Skeletal muscle tissue (tissue), 4 donors: Measurements from ENCODE around the gene ADRA2A. TPM values are rescaled to one million over a fixed set of nuclear protein-coding genes. Genes with fewer than 3 reads are reported as not detected.

ENCODE experiments used
- H3K27ac ChIP-seq: one replicate; pipeline ENCODE4 v1.7.0; 2013; ENCODE audit warnings: mild to moderate bottlenecking, low read depth, low read length, inconsistent platforms
- H3K27me3 ChIP-seq, 3 donors: one replicate each; pipeline ENCODE4 v1.7.0; 2013; ENCODE audit warnings: low read length in 3 of 3; ENCODE audit not compliant: control insufficient read depth in 3 of 3, insufficient read depth in 3 of 3
- H3K36me3 ChIP-seq, 3 donors: one replicate each; pipeline ENCODE4 v1.7.0; 2013; ENCODE audit warnings: low read length in 3 of 3; ENCODE audit not compliant: control insufficient read depth in 3 of 3, insufficient read depth in 3 of 3
- H3K4me1 ChIP-seq, 3 donors: one replicate each; pipeline ENCODE4 v1.7.0; 2013; ENCODE audit warnings: low read length in 3 of 3, mild to moderate bottlenecking in 3 of 3; ENCODE audit not compliant: control insufficient read depth in 3 of 3, insufficient read depth in 3 of 3
- H3K4me3 ChIP-seq, 3 donors: one replicate each; pipeline ENCODE4 v1.7.0; 2013; ENCODE audit warnings: low read length in 3 of 3
- H3K9ac ChIP-seq, 3 donors: one replicate each; pipeline ENCODE4 v1.7.0; 2013; ENCODE audit warnings: low read length in 3 of 3, mild to moderate bottlenecking in 3 of 3, moderate library complexity in 2 of 3, low read depth in 1 of 3
- H3K9me3 ChIP-seq, 3 donors: one replicate each; pipeline ENCODE4 v1.7.0; 2013; ENCODE audit warnings: low read length in 3 of 3; ENCODE audit not compliant: control insufficient read depth in 3 of 3
- total RNA-seq: library from RNA; depleted of rRNA; stranded (reverse); fragments of >200 nt; gene quantifications from one replicate; pipeline ENCODE4 v1.2.3, GENCODE V29; 2014
- donor health status: Osteomylitis.

ADRA2A gene
- total RNA-seq, 1 donor from 2014 or later: 2.1 TPM

GRCh38 chr10:111093741-111094380 lies 17.0 kb downstream of the ADRA2A start:
- H3K9me3 ChIP-seq: no peaks in the 10 kb centered on the region
- peaks cover 0 to 13% (median 6%) of the 10 kb centered on the region in 3 donors for H3K27me3 ChIP-seq
- no peak overlapping the region for H3K27ac ChIP-seq
- no peak overlapping the region for H3K4me3 ChIP-seq
- no peak overlapping the region for H3K9ac ChIP-seq
- H3K4me1 ChIP-seq: no peaks in the 10 kb centered on the region
- no peaks in the 10 kb centered on the region for H3K36me3 ChIP-seq

DNA sequence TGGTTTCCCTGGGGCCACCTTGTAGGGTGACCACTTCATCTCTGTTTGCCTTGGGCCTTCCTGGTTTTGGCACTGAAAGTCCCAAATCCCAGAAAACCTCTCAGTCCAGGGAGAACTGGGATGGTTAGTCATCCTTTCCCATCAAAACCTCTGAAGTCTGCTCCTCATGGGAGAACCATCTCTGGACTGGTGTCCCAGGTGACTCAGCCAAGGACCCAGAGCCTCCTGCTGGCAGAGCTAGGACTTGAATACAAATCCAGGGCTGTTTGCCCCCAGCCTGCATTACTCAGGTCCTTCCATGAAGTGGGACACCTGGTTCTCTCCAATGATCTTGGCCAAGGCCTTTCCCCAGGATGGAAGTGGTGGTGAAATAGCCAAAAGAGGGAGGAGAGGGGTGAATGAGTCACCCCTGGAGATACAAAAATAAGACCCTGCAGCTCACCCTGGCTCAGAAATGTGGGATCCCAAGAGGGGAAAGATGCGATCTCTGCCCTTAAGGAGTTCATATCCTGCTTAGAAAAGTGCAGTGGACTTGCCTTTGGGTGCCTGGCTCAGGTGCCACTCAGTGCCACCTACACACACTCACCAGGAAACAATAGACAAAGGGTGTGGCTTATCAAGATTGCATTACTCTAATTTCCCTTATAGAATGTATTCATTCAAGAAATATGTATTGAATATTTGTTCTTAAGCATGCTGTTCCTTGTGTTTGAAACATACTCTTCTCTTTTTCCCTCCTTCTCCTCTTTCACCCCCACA lies 22.0 kb downstream of the ADRA2A start:
- H3K27me3 ChIP-seq: peaks cover 0 to 22% (median 13%) of the 10 kb centered on the region in 3 donors
- H3K27ac ChIP-seq: no peak overlapping the region
- no peak overlapping the region for H3K9ac ChIP-seq
- no peak overlapping the region for H3K4me3 ChIP-seq
- H3K36me3 ChIP-seq: no peaks in the 10 kb centered on the region
- no peaks in the 10 kb centered on the region for H3K9me3 ChIP-seq
- no peaks in the 10 kb centered on the region for H3K4me1 ChIP-seq

GRCh38 chr10:111100198-111100597 lies 23.4 kb downstream of the ADRA2A start:
- peaks cover 0 to 23% (median 13%) of the 10 kb centered on the region in 3 donors for H3K27me3 ChIP-seq
- no peak overlapping the region for H3K9ac ChIP-seq
- no peak overlapping the region for H3K27ac ChIP-seq
- H3K36me3 ChIP-seq: no peaks in the 10 kb centered on the region
- H3K9me3 ChIP-seq: no peaks in the 10 kb centered on the region
- H3K4me3 ChIP-seq: no peak overlapping the region
- no peaks in the 10 kb centered on the region for H3K4me1 ChIP-seq

DNA sequence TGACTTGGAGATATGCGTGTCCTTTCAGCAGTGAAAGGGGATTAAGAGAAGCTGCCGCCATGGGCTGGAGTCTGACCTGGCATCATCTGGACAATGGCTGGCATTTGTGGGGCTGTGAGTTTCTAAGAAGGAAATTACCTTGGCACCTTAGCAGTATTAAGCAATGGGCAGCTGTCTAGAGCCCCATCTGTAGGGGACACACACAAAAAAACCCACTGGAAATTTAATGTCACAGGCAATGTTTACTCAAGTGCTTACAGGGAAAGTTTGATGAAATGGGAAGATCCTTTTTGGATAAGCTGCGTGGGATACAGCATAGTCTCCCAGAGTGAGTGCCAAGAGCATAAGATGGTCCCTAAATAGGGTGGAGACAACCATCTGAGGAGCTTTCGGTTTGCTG lies 25.0 kb downstream of the ADRA2A start:
- no peak overlapping the region for H3K4me3 ChIP-seq
- no peaks in the 10 kb centered on the region for H3K36me3 ChIP-seq
- no peak overlapping the region for H3K9ac ChIP-seq
- no peak overlapping the region for H3K27ac ChIP-seq
- H3K9me3 ChIP-seq: no peaks in the 10 kb centered on the region
- peaks cover 0 to 25% (median 10%) of the 10 kb centered on the region in 3 donors for H3K27me3 ChIP-seq
- H3K4me1 ChIP-seq: no peaks in the 10 kb centered on the region

DNA sequence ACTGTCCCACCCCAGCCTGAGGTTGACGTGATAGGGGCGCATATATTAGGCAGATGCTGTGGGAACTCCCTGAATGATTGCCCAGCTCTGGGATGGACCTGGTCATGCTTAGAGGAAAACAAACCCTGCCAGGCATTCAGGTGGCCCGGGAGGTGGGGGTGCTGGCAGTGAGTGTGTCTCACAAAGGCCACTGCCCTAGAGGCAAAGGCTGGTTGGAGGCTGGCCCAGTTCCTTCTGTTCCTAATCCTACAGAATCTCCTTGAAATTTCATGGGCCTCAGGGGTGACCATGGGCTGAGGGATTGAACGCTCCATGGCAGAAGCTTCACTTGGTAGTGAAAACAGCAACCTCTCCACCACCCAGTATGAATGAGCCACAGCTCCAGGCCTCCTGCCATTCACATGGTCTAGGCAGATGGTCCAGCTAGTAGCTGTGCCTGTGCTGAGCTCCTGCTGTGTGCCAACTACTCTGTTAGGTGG lies 25.6 kb downstream of the ADRA2A start:
- H3K27ac ChIP-seq: no peak overlapping the region
- H3K36me3 ChIP-seq: no peaks in the 10 kb centered on the region
- H3K4me1 ChIP-seq: no peaks in the 10 kb centered on the region
- H3K9ac ChIP-seq: no peak overlapping the region
- H3K27me3 ChIP-seq: peaks cover 0 to 23% (median 7%) of the 10 kb centered on the region in 3 donors
- no peak overlapping the region for H3K4me3 ChIP-seq
- H3K9me3 ChIP-seq: no peaks in the 10 kb centered on the region

DNA sequence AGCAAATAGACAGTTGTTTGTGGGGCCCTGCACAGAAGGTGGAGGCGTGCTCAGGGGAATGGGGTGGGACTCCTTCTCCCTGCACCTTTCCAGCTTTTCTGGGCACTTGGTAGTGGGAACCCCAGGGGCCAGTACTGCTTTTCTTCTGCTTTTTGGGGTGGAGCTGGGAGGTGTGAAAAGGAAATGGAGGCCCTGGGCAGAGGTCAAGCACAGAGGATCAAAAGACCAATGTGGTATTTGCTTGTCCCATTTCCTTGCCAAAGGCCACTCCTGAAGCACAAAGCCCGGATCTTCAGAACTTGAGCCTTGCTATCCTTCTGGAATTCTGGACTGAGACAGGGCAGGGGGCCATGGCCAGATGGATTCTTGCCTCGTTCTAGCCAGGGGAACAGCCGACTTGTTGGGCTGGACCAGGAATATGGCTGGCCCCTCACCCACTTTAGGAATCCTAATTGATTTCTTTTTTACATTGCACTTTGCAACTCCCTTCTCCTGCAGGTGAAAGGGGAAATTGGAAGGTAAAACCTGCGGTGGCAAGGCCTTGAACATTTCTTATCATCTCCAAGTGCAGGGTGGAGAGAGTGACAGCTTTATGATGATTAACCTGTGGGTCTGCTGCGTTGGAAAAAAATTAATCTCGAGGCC lies 26.5 kb downstream of the ADRA2A start:
- Histone ChIP-seq H3K9me3 (no peaks in the 10 kb centered on the region), H3K9ac (no peak overlapping the region), H3K4me3 (no peak overlapping the region), H3K27me3 (peaks cover 0 to 21% (median 7%) of the 10 kb centered on the region in 3 donors), H3K27ac (no peak overlapping the region), H3K4me1 (peaks cover 0 to 2% (median 0%) of the 10 kb centered on the region in 3 donors), H3K36me3 (no peaks in the 10 kb centered on the region)

DNA sequence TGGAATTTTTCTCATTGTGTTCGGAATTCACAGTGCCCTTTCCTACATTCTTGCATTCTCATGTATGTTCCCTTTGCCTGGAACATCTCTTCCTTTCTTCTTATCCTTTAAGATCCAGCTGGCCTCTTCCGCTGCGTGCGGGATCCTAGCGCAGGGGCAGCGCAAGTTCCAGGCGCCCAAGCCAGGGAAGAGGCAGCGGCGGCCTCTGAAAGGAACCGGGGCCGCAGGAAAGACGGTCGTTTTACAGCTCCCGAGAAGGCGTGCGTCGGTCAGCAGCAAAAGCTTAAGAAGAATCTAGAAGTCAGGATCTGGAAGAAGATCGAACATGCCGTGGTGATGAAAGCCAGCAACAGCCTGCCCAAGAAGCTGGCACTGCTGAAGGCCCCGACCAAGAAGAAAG lies 28.0 kb downstream of the ADRA2A start:
- H3K4me3 ChIP-seq: no peak overlapping the region
- H3K27ac ChIP-seq: no peak overlapping the region
- H3K27me3 ChIP-seq: peaks cover 0 to 8% (median 7%) of the 10 kb centered on the region in 3 donors
- H3K36me3 ChIP-seq: no peaks in the 10 kb centered on the region
- H3K9ac ChIP-seq: no peak overlapping the region
- no peaks in the 10 kb centered on the region for H3K9me3 ChIP-seq
- H3K4me1 ChIP-seq: peaks cover 0 to 2% (median 0%) of the 10 kb centered on the region in 3 donors

- H3K27me3 ChIP-seq: peaks cover 0 to 4% (median 4%) of the 10 kb centered on the region in 3 donors
- peaks cover 0 to 2% (median 0%) of the 10 kb centered on the region in 3 donors for H3K4me1 ChIP-seq
- H3K9me3 ChIP-seq: no peaks in the 10 kb centered on the region
- no peaks in the 10 kb centered on the region for H3K36me3 ChIP-seq
- H3K4me3 ChIP-seq: no peak overlapping the region
- H3K27ac ChIP-seq: no peak overlapping the region
- H3K9ac ChIP-seq: no peak overlapping the region
Measured at GRCh38 chr10:111106081-111106480, 29.3 kb downstream of the ADRA2A start.

GRCh38 chr10:111107023-111107422 lies 30.2 kb downstream of the ADRA2A start:
- Histone ChIP-seq H3K36me3 (no peaks in the 10 kb centered on the region), H3K9me3 (no peaks in the 10 kb centered on the region), H3K27me3 (peaks cover 0 to 4% (median 4%) of the 10 kb centered on the region in 3 donors), H3K27ac (no peak overlapping the region), H3K9ac (no peak overlapping the region), H3K4me3 (no peak overlapping the region), H3K4me1 (peaks cover 0 to 2% (median 0%) of the 10 kb centered on the region in 3 donors)

GRCh38 chr10:111107846-111108245 lies 31.0 kb downstream of the ADRA2A start:
- no peak overlapping the region for H3K27ac ChIP-seq
- no peak overlapping the region for H3K9ac ChIP-seq
- H3K9me3 ChIP-seq: no peaks in the 10 kb centered on the region
- peaks cover 0 to 4% (median 0%) of the 10 kb centered on the region in 3 donors for H3K27me3 ChIP-seq
- H3K4me1 ChIP-seq: peaks cover 0 to 2% (median 0%) of the 10 kb centered on the region in 3 donors
- no peak overlapping the region for H3K4me3 ChIP-seq
- H3K36me3 ChIP-seq: no peaks in the 10 kb centered on the region
